GM21367 (cell line): Measurements from ENCODE around the gene SLX9.

Source experiments
- ATAC-seq: cut with Tn5 transposase; IDR thresholded peaks from one replicate; pipeline ENCODE4 v1.9.1; 2021; ENCODE audit not compliant: unreplicated experiment

SLX9 gene

DNA sequence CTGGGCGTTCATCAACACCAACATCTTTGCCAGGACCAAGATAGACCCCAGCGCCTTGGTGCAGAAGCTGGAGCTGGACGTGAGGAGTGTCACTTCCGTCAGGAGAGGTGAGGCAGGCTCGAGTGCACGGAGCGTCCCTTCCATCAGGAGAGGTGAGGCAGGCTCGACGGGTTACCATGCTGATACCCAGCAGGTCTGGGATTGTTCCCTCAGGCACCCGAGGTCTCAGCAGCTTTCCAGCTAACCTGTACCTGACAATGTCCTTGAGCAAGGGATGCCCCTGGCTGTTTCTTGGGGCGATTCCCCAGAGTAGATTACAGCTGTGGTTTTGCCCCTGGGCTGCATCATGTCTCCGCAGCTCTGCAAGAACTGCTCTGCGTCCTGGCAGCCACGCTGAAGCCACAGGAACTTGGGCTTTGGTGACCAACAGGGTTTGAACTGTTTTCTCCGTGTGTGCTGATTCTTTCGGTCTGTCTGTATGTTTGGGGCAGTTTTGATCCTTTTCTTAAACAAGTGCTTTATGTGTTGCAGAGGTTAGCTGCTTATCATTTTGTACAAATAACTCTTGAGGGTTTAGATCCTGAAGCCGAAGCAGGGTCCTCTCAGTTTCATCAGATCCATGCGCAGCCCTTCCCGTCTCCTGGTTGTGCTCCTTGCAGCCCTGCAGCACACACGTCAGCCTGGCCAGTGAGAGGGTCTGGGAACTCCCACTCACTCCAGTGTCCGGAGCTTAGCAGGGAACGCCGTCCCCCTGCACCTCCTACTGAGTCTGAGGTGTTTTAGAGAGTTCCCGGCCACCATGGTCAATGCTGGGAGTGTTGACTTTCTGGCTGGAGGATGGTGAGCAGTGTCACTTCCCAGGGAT is 4.1 kb downstream of the SLX9 start:
- no peak for ATAC-seq

GRCh38 chr21:44944596-44944995 is 4.8 kb downstream of the SLX9 start:
- ATAC-seq = no peak

DNA sequence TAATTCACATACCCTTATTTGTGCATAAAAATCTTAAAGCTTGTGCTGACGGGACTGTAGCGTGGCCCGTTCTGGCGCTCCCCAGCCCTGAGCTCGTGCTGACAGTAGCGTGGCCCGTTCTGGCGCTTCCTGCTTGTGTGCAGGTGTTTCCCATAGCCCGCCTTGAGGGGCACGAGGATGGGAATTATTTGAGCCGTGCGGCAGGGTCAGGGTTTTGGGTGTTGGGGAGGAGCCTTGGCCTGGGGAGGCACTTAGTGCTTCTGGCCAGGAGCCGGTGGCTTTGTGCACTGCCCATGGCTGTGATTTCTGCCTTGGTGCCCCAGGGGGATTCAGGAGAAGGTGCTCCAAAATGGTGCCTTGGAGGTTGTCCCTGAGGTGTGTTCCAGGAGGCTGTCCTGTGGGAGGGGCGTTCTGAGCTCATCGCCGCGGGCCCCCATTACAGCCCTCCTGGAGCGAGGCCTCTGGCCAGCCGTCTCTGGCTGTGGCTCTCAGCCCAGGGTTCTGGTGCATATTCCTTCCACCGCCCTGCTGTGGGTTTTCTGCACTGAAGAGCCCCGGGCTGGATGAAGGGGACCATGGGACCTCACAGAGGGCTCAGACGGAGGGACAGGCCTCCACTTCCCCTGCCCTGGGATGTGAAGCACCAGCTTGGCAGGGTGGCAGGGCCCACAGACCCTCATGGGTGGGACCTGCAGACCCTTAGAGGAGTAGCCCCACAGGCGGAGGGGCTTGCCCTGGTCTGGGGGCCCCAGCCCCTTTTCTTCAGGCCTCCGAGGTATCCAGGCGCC is 6.6 kb downstream of the SLX9 start:
- no peak for ATAC-seq

GRCh38 chr21:44947111-44947929 is 7.5 kb downstream of the SLX9 start:
- ATAC-seq = no peak

GRCh38 chr21:44947930-44948331 is 8.1 kb downstream of the SLX9 start:
- ATAC-seq = no peak

GRCh38 chr21:44948426-44949120 is 8.7 kb downstream of the SLX9 start:
- ATAC-seq = no peak

DNA sequence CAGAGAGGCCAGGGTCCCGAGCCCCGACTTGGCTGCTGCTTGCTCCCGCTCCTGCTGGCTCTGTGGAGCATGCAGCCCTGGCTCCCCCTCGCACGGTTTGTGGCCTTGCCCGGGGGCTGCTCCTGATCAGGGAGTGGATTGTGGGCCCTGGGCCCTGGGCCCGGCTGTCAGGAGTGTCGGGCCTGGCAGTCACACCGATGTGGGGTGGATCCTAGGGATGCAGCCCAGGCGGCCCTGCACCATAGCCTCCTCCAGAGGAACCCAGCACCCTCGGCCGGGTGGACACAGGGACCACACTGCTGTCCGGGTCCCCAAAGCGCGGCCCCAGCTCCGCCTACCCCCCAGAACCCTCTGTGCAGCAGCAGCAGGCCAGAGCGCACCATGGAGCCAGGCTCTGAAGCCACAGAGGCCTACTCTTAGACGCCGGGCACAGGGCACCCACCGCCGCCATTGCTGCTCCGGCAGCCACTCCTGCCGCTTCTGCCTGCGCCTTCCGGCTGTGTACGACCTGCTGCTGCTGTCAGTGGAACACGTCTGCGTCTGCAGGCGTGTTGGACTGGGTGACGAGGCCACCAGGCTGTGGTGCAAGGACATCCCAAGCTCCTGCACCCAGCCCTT is 9.4 kb downstream of the SLX9 start:
- ATAC-seq = no peak

DNA sequence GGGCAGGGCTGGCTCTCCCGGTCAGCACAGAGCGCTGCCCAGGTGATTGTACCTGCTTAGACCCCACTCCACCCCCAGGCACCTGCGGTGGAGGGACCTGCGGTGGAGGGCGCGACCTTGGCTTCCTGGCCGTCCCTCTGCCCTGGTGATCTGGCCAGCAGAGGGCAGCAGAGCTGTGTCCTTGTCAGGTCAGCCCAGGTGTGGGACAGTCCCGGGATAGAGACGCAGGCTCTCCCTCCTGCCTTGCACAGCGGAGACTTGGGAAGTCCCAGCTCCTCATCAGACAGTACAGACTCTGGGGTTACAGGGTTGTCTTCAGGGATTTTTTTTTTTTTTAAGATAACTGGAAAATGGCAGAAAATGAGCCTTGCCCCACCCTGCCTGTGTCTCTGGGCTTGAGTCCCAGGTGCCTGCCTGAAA is 10.0 kb downstream of the SLX9 start:
- ATAC-seq = no peak

- no peak for ATAC-seq
These were observed 10.5 kb downstream of the SLX9 start for GRCh38 chr21:44950351-44950750.

GRCh38 chr21:44951186-44951915 is 11.5 kb downstream of the SLX9 start:
- ATAC-seq = no peak

DNA sequence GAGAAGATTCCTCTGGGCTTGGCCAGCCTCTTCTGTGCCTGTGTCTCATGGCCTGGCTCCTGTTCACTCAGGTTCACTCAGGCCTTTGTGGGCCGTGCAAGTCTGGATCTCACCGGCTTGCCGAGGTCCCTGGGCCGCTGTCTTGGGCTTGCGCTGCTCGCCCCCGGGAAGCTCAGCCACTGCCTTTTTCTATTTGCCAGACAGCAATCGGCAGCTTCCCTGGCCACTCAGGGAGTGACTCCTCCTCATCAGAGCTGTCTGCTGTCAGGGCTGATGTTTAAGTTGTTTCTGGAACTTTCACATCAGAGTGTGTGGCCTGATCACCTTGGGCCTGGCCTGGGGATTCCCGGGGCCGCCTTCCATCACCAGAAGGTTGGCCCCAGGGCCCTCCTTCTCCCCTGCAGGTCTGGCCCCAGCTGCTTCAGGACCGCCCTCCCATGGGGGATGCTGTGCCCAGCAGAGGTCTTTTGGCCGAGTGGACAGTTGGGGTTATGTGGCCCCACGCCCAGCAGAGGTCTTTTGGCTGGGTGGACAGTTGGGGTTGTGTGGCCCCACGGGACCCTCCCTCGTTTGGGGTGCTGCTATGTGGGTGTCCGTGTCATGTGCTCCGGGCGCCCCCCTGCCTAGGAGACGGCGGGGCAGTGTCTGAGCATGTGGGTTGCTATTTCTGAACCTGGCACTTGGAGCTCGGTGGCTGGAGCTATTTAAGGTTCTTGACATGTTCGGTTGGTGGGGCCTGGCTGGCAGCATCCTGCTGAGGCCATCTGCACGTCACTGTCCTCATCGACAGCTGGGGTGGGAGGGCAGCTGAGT is 12.5 kb downstream of the SLX9 start:
- ATAC-seq = no peak

GRCh38 chr21:44952929-44953627 is 13.2 kb downstream of the SLX9 start:
- ATAC-seq = no peak

GRCh38 chr21:44953628-44954021 is 13.8 kb downstream of the SLX9 start:
- ATAC-seq = no peak

GRCh38 chr21:44954281-44954771 is 14.5 kb downstream of the SLX9 start:
- no peak for ATAC-seq

DNA sequence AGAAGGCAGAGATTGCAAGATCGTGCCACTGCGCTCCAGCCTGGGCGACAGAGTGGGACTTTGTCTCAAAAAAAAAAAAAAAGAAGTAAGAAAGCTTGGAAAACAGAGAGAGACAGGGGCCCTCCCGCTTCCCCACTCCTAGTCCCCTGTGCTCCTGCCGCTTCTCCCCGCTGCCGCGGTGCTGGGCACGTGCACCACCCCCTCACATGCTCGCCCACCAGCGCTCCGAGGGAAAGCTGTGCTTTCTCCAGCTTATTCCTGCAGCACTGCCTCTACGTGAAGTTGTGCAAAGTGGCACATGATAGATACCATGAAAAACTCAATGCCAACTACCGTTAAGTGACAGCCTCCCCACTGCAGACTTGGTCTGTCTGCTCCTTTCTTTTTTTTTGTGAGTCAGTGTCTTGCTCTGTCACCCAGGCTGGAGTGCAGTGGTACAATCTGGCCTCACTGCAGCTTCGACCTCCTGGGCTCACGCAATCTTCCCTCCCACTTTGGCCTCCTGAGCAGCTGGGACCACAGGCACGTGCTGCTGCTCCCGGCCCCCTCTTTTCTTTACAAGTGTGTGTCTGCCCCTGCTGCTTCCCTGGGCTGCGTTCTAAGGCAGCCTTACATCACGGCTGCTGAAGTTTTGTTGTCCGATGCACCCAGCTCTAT is 15.4 kb downstream of the SLX9 start:
- ATAC-seq = no peak

GRCh38 chr21:44955798-44956175 is 16.0 kb downstream of the SLX9 start:
- ATAC-seq = no peak

DNA sequence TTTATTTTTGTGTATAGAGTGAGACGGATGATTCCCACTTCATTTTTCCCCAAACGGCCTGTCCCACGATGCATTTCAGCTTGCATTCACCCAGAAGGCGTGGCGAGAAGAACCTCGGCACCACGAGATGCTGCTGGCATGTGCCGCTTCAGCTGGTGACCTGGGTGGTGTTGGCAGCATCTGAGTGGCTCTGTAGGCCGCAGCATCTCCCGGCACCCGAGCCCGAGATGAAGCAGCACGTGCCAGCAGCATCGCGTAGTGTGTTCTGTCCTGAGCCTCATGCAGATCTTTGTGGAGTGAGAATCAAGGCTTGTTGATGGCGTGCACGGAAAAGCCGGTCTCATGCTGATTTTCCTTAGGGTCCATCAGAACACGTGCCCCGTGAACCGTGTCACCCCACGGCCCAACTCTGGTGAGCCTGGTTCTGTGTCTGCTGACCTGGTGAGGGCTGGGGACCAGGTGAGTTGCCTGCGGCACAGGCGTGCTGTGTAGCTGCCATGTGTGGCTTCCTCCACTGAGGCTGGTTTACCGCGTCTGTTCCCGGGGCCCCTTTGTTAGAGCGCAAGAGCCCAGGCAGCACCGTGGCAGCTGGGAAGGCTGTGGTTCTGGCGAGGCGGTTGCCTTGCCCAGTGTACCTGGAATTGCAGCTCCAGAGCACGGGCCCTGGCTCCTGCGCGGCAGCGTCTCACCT is 16.7 kb downstream of the SLX9 start:
- ATAC-seq = no peak
